Measurements from ENCODE around the gene APBA1. TPM values are rescaled to one million over a fixed set of nuclear protein-coding genes. Genes with fewer than 3 reads are reported as not detected.

APBA1 gene
- total and polyA plus RNA-seq, 9 of the 15 experiments (the other 6 are each of a cell fraction or from before 2014, with no cell fraction given), result 0.01 to 0.02 TPM; not detected in 7

- no peak overlapping the region for H3K27ac ChIP-seq (ENCODE audit: extremely low read depth, low read depth, low read length)
- ATAC-seq (no peak), FAIRE-seq (no peak), DNase-seq (ENCODE audit: extremely low read depth in 1 of 4, low spot score in 3 of 4) (no peak)
- in situ Hi-C loops (cut with MboI), result no loop called here
- H3K36me3 ChIP-seq (ENCODE audit: control insufficient read depth, insufficient read depth, low read length), result no peaks in the 10 kb centered on the region
- H4K20me1 ChIP-seq (replicated peaks; ENCODE audit: control insufficient read depth, insufficient read depth, low read length), result no peaks in the 10 kb centered on the region
- WGBS (ENCODE audit: insufficient coverage, low coverage, missing lambda C conversion rate), result 3% methylated on average over 12 of the region's 23 CpGs
- H3K4me1 ChIP-seq (replicated peaks in 1 of 2; ENCODE audit: control insufficient read depth in 2 of 2, insufficient read depth in 2 of 2, low read length in 2 of 2), result no peaks in the 10 kb centered on the region
- TF ChIP-seq ZFP30 (CRISPR knock-in tag; IDR thresholded peaks at IDR 0.05; ENCODE audit: borderline replicate concordance), result no peak
- TF ChIP-seq ZNF133 (CRISPR knock-in tag; IDR thresholded peaks at IDR 0.05), result no peak
- no peak for TF ChIP-seq PHF8 (IDR thresholded peaks at IDR 0.05; ENCODE audit: borderline replicate concordance, low read length)
- TF ChIP-seq POLR2AphosphoS2 (IDR thresholded peaks at IDR 0.05; ENCODE audit: low read length), result no peak
- no peak for TF ChIP-seq CREM (IDR thresholded peaks at IDR 0.05; ENCODE audit: low read depth)
- no peak for TF ChIP-seq ILF3 (IDR thresholded peaks at IDR 0.05; ENCODE audit: borderline replicate concordance)
- TF ChIP-seq ZNF165 (CRISPR knock-in tag; IDR thresholded peaks at IDR 0.05; ENCODE audit: borderline replicate concordance), result no peak
- peaks cover 0 to 14% of the 10 kb centered on the region in 2 experiments; a peak in 2 of 5 replicates for H3K27me3 ChIP-seq (ENCODE audit: control insufficient read depth in 2 of 2, insufficient read depth in 2 of 2, low read length in 2 of 2)
- CTCF ChIA-PET (ENCODE audit: low intra/inter-chr PET ratio), result no interaction called here
- H3K79me2 ChIP-seq (ENCODE audit: control insufficient read depth, insufficient read depth, low read length), result no peaks in the 10 kb centered on the region
- no peak overlapping the region for H3K9ac ChIP-seq (ENCODE audit: insufficient read depth in 1 of 2, low read depth in 2 of 2, low read length in 2 of 2)
- no peaks in the 10 kb centered on the region for H3K9me3 ChIP-seq (replicated peaks; ENCODE audit: control insufficient read depth, insufficient read depth, low read depth, low read length)
- POLR2A ChIA-PET, result no interaction called here
- H3K4me2 ChIP-seq (ENCODE audit: insufficient read depth, low read length), result no peak overlapping the region
- intact Hi-C loops (cut with micrococcal nuclease), result no loop called here
- H2AFZ ChIP-seq (ENCODE audit: low read depth, low read length), result no peak overlapping the region
- H3K4me3 ChIP-seq, result no peak overlapping the region
- BruUV-seq (replicated peaks), result no TSS peak
- no peaks in the 10 kb centered on the region for H3K9me1 ChIP-seq (ENCODE audit: control insufficient read depth, insufficient read depth, low read length)
Measured at GRCh38 chr9:69515810-69516209, 156.4 kb downstream of the APBA1 start.
